Peyer's patch (tissue), 4 donors: ENCODE data around the gene COL27A1. TPM values are rescaled to one million over a fixed set of nuclear protein-coding genes. Genes with fewer than 3 reads are reported as not detected.

ENCODE experiments used
- DNase-seq, 3 donors: peaks; one replicate each; pipeline ENCODE4 v3.0.0-alpha.2; 2017 to 2019
- H3K27ac ChIP-seq, 4 donors: fragments of 200-600 bp; sonication (generic); one replicate each; pipeline ENCODE4 v1.5.1; 2016 to 2019
- H3K27me3 ChIP-seq, 2 donors: fragments of 200-600 bp; sonication (generic); one replicate each; pipeline ENCODE4 v1.5.1; 2019
- H3K36me3 ChIP-seq, 3 donors: fragments of 200-600 bp; sonication (generic); one replicate each; pipeline ENCODE4 v1.5.1; 2016 to 2019
- H3K4me1 ChIP-seq, 4 donors: fragments of 200-600 bp; sonication (generic); one replicate each; pipeline ENCODE4 v1.5.1; 2016 to 2019
- H3K4me3 ChIP-seq, 4 donors: fragments of 200-600 bp; sonication (generic); 1 replicate in 3 of 4; 2 replicates in 1 of 4; pipeline ENCODE4 v1.5.1; 2016 to 2019; ENCODE audit warnings: mild to moderate bottlenecking in 1 of 4
- H3K9me3 ChIP-seq, 4 donors: fragments of 200-600 bp; sonication (generic); one replicate each; pipeline ENCODE4 v1.5.1; 2016 to 2019; ENCODE audit warnings: mild to moderate bottlenecking in 1 of 4
- CTCF ChIP-seq, 6 experiments: fragments of 450-650 bp in 4 of 6; fragments of 200-600 bp in 2 of 6; sonication (generic) in 1 of 6; IDR thresholded peaks; one replicate each; pipeline ENCODE4 v1.5.1; 2017 to 2019; ENCODE audit warnings: antibody characterized with exemption in 6 of 6, mild to moderate bottlenecking in 3 of 6, moderate library complexity in 1 of 6
- POLR2A ChIP-seq, 2 donors: fragments of 450-650 bp; IDR thresholded peaks; one replicate each; pipeline ENCODE4 v1.5.1; 2017; ENCODE audit warnings: antibody characterized with exemption in 2 of 2, mild to moderate bottlenecking in 2 of 2, moderate library complexity in 2 of 2
- total RNA-seq, 4 donors: library from RNA; depleted of rRNA; stranded (reverse); fragments of >200 nt; gene quantifications; one replicate each; pipeline ENCODE4 v1.1.0, GENCODE V29; 2016

The COL27A1 gene
- total RNA-seq, 4 donors from 2014 or later: 5.8 to 23.1 (median 7.2) TPM

- Histone ChIP-seq H3K4me1 (peaks cover 0 to 20% (median 0%) of the 10 kb centered on the region in 4 donors), H3K4me3 (no peak overlapping the region), H3K27ac (no peak overlapping the region), H3K9me3 (no peaks in the 10 kb centered on the region), H3K27me3 (no peaks in the 10 kb centered on the region), H3K36me3 (no peaks in the 10 kb centered on the region)
- no peak for DNase-seq
- TF ChIP-seq CTCF (IDR thresholded peaks at IDR 0.05): no peak
- TF ChIP-seq POLR2A (IDR thresholded peaks at IDR 0.05): no peak
Observed at GRCh38 chr9:114183006-114183405, 27.7 kb downstream of the COL27A1 start.

GRCh38 chr9:114184071-114184470 lies 28.7 kb downstream of the COL27A1 start:
- DNase-seq: no peak
- Histone ChIP-seq H3K27ac (no peak overlapping the region), H3K4me3 (no peak overlapping the region), H3K4me1 (peaks cover 0 to 15% (median 0%) of the 10 kb centered on the region in 4 donors), H3K9me3 (no peaks in the 10 kb centered on the region), H3K36me3 (no peaks in the 10 kb centered on the region), H3K27me3 (no peaks in the 10 kb centered on the region)
- TF ChIP-seq CTCF (IDR thresholded peaks at IDR 0.05): no peak
- no peak for TF ChIP-seq POLR2A (IDR thresholded peaks at IDR 0.05)

- Histone ChIP-seq H3K4me3 (no peak overlapping the region), H3K36me3 (no peaks in the 10 kb centered on the region), H3K27me3 (no peaks in the 10 kb centered on the region), H3K9me3 (peaks cover 0 to 2% (median 0%) of the 10 kb centered on the region in 4 donors), H3K27ac (no peak overlapping the region), H3K4me1 (peaks cover 0 to 15% (median 0%) of the 10 kb centered on the region in 4 donors)
- no peak for TF ChIP-seq CTCF (IDR thresholded peaks at IDR 0.05)
- no peak for DNase-seq
Observed at GRCh38 chr9:114184866-114185265, 29.5 kb downstream of the COL27A1 start.

- Histone ChIP-seq H3K36me3 (no peaks in the 10 kb centered on the region), H3K4me1 (peaks cover 0 to 7% (median 0%) of the 10 kb centered on the region in 4 donors), H3K27ac (no peak overlapping the region), H3K4me3 (no peak overlapping the region), H3K9me3 (peaks cover 0 to 7% (median under 1%) of the 10 kb centered on the region in 4 donors), H3K27me3 (no peaks in the 10 kb centered on the region)
- no peak for TF ChIP-seq POLR2A (IDR thresholded peaks at IDR 0.05)
- no peak for TF ChIP-seq CTCF (IDR thresholded peaks at IDR 0.05)
- DNase-seq: no peak
Observed at GRCh38 chr9:114185570-114186490, 30.5 kb downstream of the COL27A1 start.

- DNase-seq: no peak
- H3K36me3 ChIP-seq: no peaks in the 10 kb centered on the region
Observed at GRCh38 chr9:114186605-114187289, 31.4 kb downstream of the COL27A1 start.

More at GRCh38 chr9:114186605-114187289, 31.4 kb downstream of the COL27A1 start:
- no peak overlapping the region for H3K27ac ChIP-seq
- peaks cover 0 to 7% (median 1%) of the 10 kb centered on the region in 4 donors for H3K9me3 ChIP-seq
- H3K27me3 ChIP-seq: no peaks in the 10 kb centered on the region
- no peak for TF ChIP-seq POLR2A (IDR thresholded peaks at IDR 0.05)
- no peak for TF ChIP-seq CTCF (IDR thresholded peaks at IDR 0.05)
- no peaks in the 10 kb centered on the region for H3K4me1 ChIP-seq
- no peak overlapping the region for H3K4me3 ChIP-seq
